K562 (cell line): ENCODE measurements around the gene CDC14A. TPM values are rescaled to one million over a fixed set of nuclear protein-coding genes. Genes with fewer than 3 reads are reported as not detected.
A peak's percentile ranks its signal among the peaks of the same experiment; 100 is the strongest.

ENCODE experiments used
- ATAC-seq: fragments of 200-7000 bp; cut with Tn5 transposase; 3 replicates; pipeline ENCODE4 v1.9.1; 2020; ENCODE audit warnings: moderate library complexity
- BruUV-seq: library from RNA; stranded (reverse); fragments of 400-500 nt; replicated peaks from 2 replicates; lab custom pipeline; 2021; lab: Mats Ljungman, UMichigan
- CTCF ChIA-PET: fragments of 300-600 bp; formaldehyde crosslinking; extraction: SDS; loops from one replicate; lab custom pipeline; 2021; ENCODE audit warnings: low intra/inter-chr PET ratio; lab: Yijun Ruan, JAX
- POLR2A ChIA-PET: fragments of 300-600, 350-650 bp; sonication (Branson Sonifier 250); formaldehyde crosslinking; extraction: SDS; loops from one replicate; lab custom pipeline; 2021; ENCODE audit warnings: antibody characterized with exemption, inconsistent platforms; lab: Yijun Ruan, JAX
- DNase-seq, 4 experiments: peaks; one replicate each; pipeline versions ENCODE4 v3.0.0 to v3.0.0-alpha.2; 2011 to 2018; ENCODE audit warnings: low spot score in 3 of 4, mixed read lengths in 3 of 4; ENCODE audit errors: extremely low read depth in 1 of 4
- FAIRE-seq: peaks from 2 replicates; lab custom pipeline; 2011; peaks lifted over from hg19 to GRCh38; lab: Jason Lieb, UNC
- H2AFZ ChIP-seq: 2 replicates; pipeline ENCODE4 v1.6.0; 2011; ENCODE audit warnings: low read depth, low read length, control low read depth, inconsistent platforms
- H3K27ac ChIP-seq: fragments of 200-600 bp; 3 replicates; pipeline ENCODE4 v1.8.0; 2011; ENCODE audit warnings: low read depth, mild to moderate bottlenecking, control low read depth, inconsistent platforms, low read length, moderate library complexity, mixed read lengths; ENCODE audit errors: extremely low read depth
- H3K27me3 ChIP-seq, 2 experiments: fragments of 300-600 bp in 1 of 2; 2 replicates in 1 of 2; 3 replicates in 1 of 2; pipeline versions ENCODE4 v1.6.0 to v1.8.0; 2011; ENCODE audit warnings: inconsistent platforms in 2 of 2, low read length in 2 of 2, mild to moderate bottlenecking in 1 of 2, mixed read lengths in 1 of 2, moderate library complexity in 1 of 2; ENCODE audit not compliant: control insufficient read depth in 2 of 2, insufficient read depth in 2 of 2
- H3K36me3 ChIP-seq: fragments of 300-600 bp; 3 replicates; pipeline ENCODE4 v1.8.0; 2011; ENCODE audit warnings: mild to moderate bottlenecking, low read length, inconsistent platforms; ENCODE audit not compliant: control insufficient read depth, insufficient read depth
- H3K4me1 ChIP-seq, 2 experiments: fragments of 200-600 bp in 1 of 2; replicated peaks in 1 of 2; 2 replicates in 1 of 2; 3 replicates in 1 of 2; pipeline versions ENCODE4 v1.5.1 to v1.8.0; 2011; ENCODE audit warnings: inconsistent platforms in 2 of 2, low read length in 2 of 2, mild to moderate bottlenecking in 1 of 2, mixed read lengths in 1 of 2, moderate library complexity in 1 of 2; ENCODE audit not compliant: control insufficient read depth in 2 of 2, insufficient read depth in 2 of 2
- H3K4me2 ChIP-seq: 2 replicates; pipeline ENCODE4 v1.6.1; 2011; ENCODE audit warnings: low read length, control low read depth, inconsistent platforms, mixed read lengths; ENCODE audit not compliant: insufficient read depth
- H3K4me3 ChIP-seq: fragments of 200-600 bp; sonication (generic), shearing (Covaris generic); 2 replicates; pipeline ENCODE4 v1.5.1; 2016; ENCODE audit warnings: control low read depth, inconsistent platforms
- H3K79me2 ChIP-seq: fragments of 200-600 bp; 3 replicates; pipeline ENCODE4 v1.8.0; 2011; ENCODE audit warnings: low read length, inconsistent platforms; ENCODE audit not compliant: control insufficient read depth, insufficient read depth
- H3K9ac ChIP-seq, 2 experiments: 2 replicates each; pipeline versions ENCODE4 v1.6.0 to v1.6.1; 2011; ENCODE audit warnings: low read depth in 2 of 2, low read length in 2 of 2, control low read depth in 1 of 2, inconsistent platforms in 1 of 2, mild to moderate bottlenecking in 1 of 2, mixed read lengths in 1 of 2; ENCODE audit not compliant: insufficient read depth in 1 of 2
- H3K9me1 ChIP-seq: one replicate; pipeline ENCODE4 v1.6.0; 2011; ENCODE audit warnings: inconsistent platforms, mild to moderate bottlenecking, low read length, moderate library complexity; ENCODE audit not compliant: control insufficient read depth, insufficient read depth
- H3K9me3 ChIP-seq: replicated peaks from 2 replicates; pipeline ENCODE4 v1.5.1; 2011; ENCODE audit warnings: low read depth, low read length, inconsistent platforms; ENCODE audit not compliant: control insufficient read depth, insufficient read depth
- H4K20me1 ChIP-seq: replicated peaks from 2 replicates; pipeline ENCODE4 v1.6.1; 2011; ENCODE audit warnings: low read length, inconsistent platforms, mixed read lengths; ENCODE audit not compliant: control insufficient read depth, insufficient read depth
- C11orf30 ChIP-seq: fragments of 450-650 bp; IDR thresholded peaks from 2 replicates; pipeline ENCODE4 v1.6.1; 2016; ENCODE audit warnings: low read depth, mild to moderate bottlenecking
- ZNF407 ChIP-seq: fragments of 450-650 bp; IDR thresholded peaks from 2 replicates; pipeline ENCODE4 v1.6.1; 2016; ENCODE audit warnings: low read depth
- WGBS: fragments of 100-300 bp; shearing (Covaris generic); methylation state at CpG from one replicate; pipeline ENCODE4 v1.1.6; 2016; ENCODE audit warnings: low coverage, mixed read lengths; ENCODE audit not compliant: insufficient coverage; ENCODE audit errors: missing lambda C conversion rate; 5-methylcytosine and 5-hydroxymethylcytosine counted together
- in situ Hi-C: fragments of 300-500 bp; cut with MboI; formaldehyde crosslinking; loops from 4 replicates; pipeline ENCODE4 v1.15.0; 2018; ENCODE audit warnings: inconsistent platforms, mixed read lengths
- intact Hi-C: fragments of 100-400 bp; cut with micrococcal nuclease; formaldehyde crosslinking; loops from 2 replicates; pipeline ENCODE4 v1.14.2; 2022
- polyA plus RNA-seq, 8 experiments: library from polyadenylated mRNA; depleted of rRNA in 4 of 8; stranded (reverse) in 5 of 8; unstranded in 3 of 8; fragments of >200 nt; fragmentation: Nextera tagmentation in 2 of 8; fragmentation: Illumina TruSeq in 1 of 8; extraction: Ambion mirVana in 2 of 8; extraction: Trizol in 1 of 8; gene quantifications; 2 replicates each; pipeline versions ENCODE4 v1.2.1 to v1.2.3, GENCODE V29; 2011 to 2014; ENCODE audit warnings: inconsistent platforms in 1 of 8, missing spikeins in 1 of 8
- total RNA-seq, 7 experiments: library from RNA; depleted of rRNA in 6 of 7; stranded (reverse); fragments of >200 nt in 6 of 7; fragmentation: Illumina TruSeq in 2 of 7; extraction: Trizol in 2 of 7; gene quantifications; 2 replicates each; pipeline versions ENCODE4 v1.2.1 to v1.2.3, GENCODE V29; 2011 to 2021; ENCODE audit warnings: low replicate concordance in 1 of 7

CDC14A gene
- total and polyA plus RNA-seq, 9 of the 15 experiments (the other 6 are each of a cell fraction or from before 2014, with no cell fraction given): 17.0 to 74.3 (median 33.4) TPM

GRCh38 chr1:100485855-100486258 is 133.6 kb downstream of the CDC14A start:
- Histone ChIP-seq H3K4me1 (no peaks in the 10 kb centered on the region), H3K79me2 (no peaks in the 10 kb centered on the region; the same call in 2 of the 3 replicates), H2AFZ (no peak overlapping the region), H3K9me1 (no peaks in the 10 kb centered on the region), H3K27me3 (no peaks in the 10 kb centered on the region), H3K36me3 (peaks cover 77% of the 10 kb centered on the region), H3K9ac (no peak overlapping the region), H3K27ac (no peak overlapping the region), H3K9me3 (no peaks in the 10 kb centered on the region), H3K4me3 (no peak overlapping the region), H4K20me1 (no peaks in the 10 kb centered on the region), H3K4me2 (no peak overlapping the region)
- intact Hi-C loops (no loop called here), in situ Hi-C loops (loop anchor here (25.0 kb wide), 1 partner anchor 376 kb away; no protein-coding TSS in a partner anchor)
- POLR2A ChIA-PET: interaction anchor here (1.3 to 1.6 kb wide), 2 partner anchors 8 to 10 kb away, joined by 4 to 5 read pairs; no protein-coding TSS in a partner anchor
- no TSS peak for BruUV-seq
- CTCF ChIA-PET: no interaction called here
- WGBS: 87% methylated on average over 2 of the region's 2 CpGs
- DNase-seq (no peak), FAIRE-seq (peak; percentile 23), ATAC-seq (no peak)
- TF ChIP-seq C11orf30: 0 out of 2 replicates have a peak, but pooled peaks have one; percentile 4
- TF ChIP-seq ZNF407: no peak
